MM.1S (cell line): Measurements from ENCODE around the gene TTC16.
"Not testable (repeated sequence)": the region's sequence is repeated elsewhere in the genome, so short reads cannot be mapped to it uniquely, and the experiment has no call there.

Experiments used
- DNase-seq: peaks from one replicate; pipeline ENCODE4 v3.0.0-alpha.2; 2015
- H2AFZ ChIP-seq: fragments of 300-600 bp; sonication (generic); 2 replicates; pipeline ENCODE4 v1.6.0; 2016; ENCODE audit warnings: antibody characterized with exemption, low read length
- H3F3A ChIP-seq: fragments of 300-600 bp; sonication (generic); 2 replicates; pipeline ENCODE4 v1.6.1; 2016; ENCODE audit warnings: mild to moderate bottlenecking, antibody characterized with exemption, low read length, moderate library complexity, mixed read lengths; ENCODE audit not compliant: insufficient read depth
- H3K27ac ChIP-seq: fragments of 300-600 bp; sonication (generic); 2 replicates; pipeline ENCODE4 v1.5.1; 2016; ENCODE audit warnings: mild to moderate bottlenecking, low read length
- H3K27me3 ChIP-seq: fragments of 300-600 bp; sonication (generic); replicated peaks from 2 replicates; pipeline ENCODE4 v1.6.0; 2016; ENCODE audit warnings: low read length; ENCODE audit not compliant: insufficient read depth
- H3K36me3 ChIP-seq: fragments of 300-600 bp; sonication (generic); replicated peaks from 2 replicates; pipeline ENCODE4 v1.6.1; 2016; ENCODE audit warnings: mild to moderate bottlenecking, low read length, mixed read lengths; ENCODE audit not compliant: insufficient read depth
- H3K4me1 ChIP-seq: fragments of 300-600 bp; sonication (generic); 2 replicates; pipeline ENCODE4 v1.6.1; 2016; ENCODE audit warnings: low read length, mixed read lengths
- H3K4me2 ChIP-seq: fragments of 300-600 bp; sonication (generic); 2 replicates; pipeline ENCODE4 v1.6.0; 2016; ENCODE audit warnings: low read depth, low read length
- H3K4me3 ChIP-seq: fragments of 300-600 bp; sonication (generic); 2 replicates; pipeline ENCODE4 v1.5.1; 2016; ENCODE audit warnings: low read length, mixed read lengths
- H3K79me2 ChIP-seq: fragments of 300-600 bp; sonication (generic); 2 replicates; pipeline ENCODE4 v1.6.1; 2016; ENCODE audit warnings: mixed run types, low read length, mixed read lengths
- H3K9ac ChIP-seq: fragments of 300-600 bp; sonication (generic); 2 replicates; pipeline ENCODE4 v1.6.1; 2016; ENCODE audit warnings: low read length, mixed read lengths
- H3K9me2 ChIP-seq: fragments of 300-600 bp; sonication (generic); replicated peaks from 2 replicates; pipeline ENCODE4 v1.6.1; 2016; ENCODE audit warnings: mild to moderate bottlenecking, low read length, mixed read lengths; ENCODE audit not compliant: insufficient read depth
- H3K9me3 ChIP-seq: fragments of 300-600 bp; sonication (generic); replicated peaks from 2 replicates; pipeline ENCODE4 v1.6.1; 2016; ENCODE audit warnings: mild to moderate bottlenecking, low read length, mixed read lengths; ENCODE audit not compliant: insufficient read depth
- H4K20me1 ChIP-seq: fragments of 300-600 bp; sonication (generic); 2 replicates; pipeline ENCODE4 v1.6.1; 2016; ENCODE audit warnings: mild to moderate bottlenecking, low read length, moderate library complexity, mixed read lengths; ENCODE audit not compliant: insufficient read depth
- CTCF ChIP-seq: fragments of 300-600 bp; sonication (generic); IDR thresholded peaks from 2 replicates; pipeline ENCODE4 v1.5.1; 2016; ENCODE audit warnings: antibody characterized with exemption, low read length, mixed read lengths
- EZH2 ChIP-seq: fragments of 300-600 bp; sonication (generic); optimal IDR thresholded peaks from 2 replicates; pipeline ENCODE3; 2017; ENCODE audit warnings: low read depth, mild to moderate bottlenecking, antibody characterized with exemption, low read length, mixed read lengths
- EZH2phosphoT487 ChIP-seq: fragments of 300-600 bp; sonication (generic); IDR thresholded peaks from 2 replicates; pipeline ENCODE4 v1.6.1; 2018; ENCODE audit warnings: antibody characterized with exemption, low read length

Gene TTC16

GRCh38 chr9:127780126-127780885 lies 64.4 kb downstream of the TTC16 start:
- H3K79me2 ChIP-seq, result peaks cover 41% of the 10 kb centered on the region
- H3K27ac ChIP-seq, result peak overlapping the region; percentile 98; the same call in 1 of the 2 replicates
- H3K9me2 ChIP-seq, result no peaks in the 10 kb centered on the region
- TF ChIP-seq EZH2phosphoT487 (no peak), CTCF (no peak), EZH2 (no peak)
- peak overlapping the region; percentile 96; the same call in 1 of the 2 replicates for H3K9ac ChIP-seq
- no peaks in the 10 kb centered on the region for H3K27me3 ChIP-seq
- DNase-seq, result no peak
- H3K36me3 ChIP-seq, result no peaks in the 10 kb centered on the region
- peaks cover 22% of the 10 kb centered on the region for H3K4me1 ChIP-seq
- H3K4me3 ChIP-seq, result no peak overlapping the region
- H2AFZ ChIP-seq, result no peak overlapping the region
- H4K20me1 ChIP-seq, result no peaks in the 10 kb centered on the region
- H3K9me3 ChIP-seq, result no peaks in the 10 kb centered on the region
- H3K4me2 ChIP-seq, result peak overlapping the region; percentile 93; the same call in 1 of the 2 replicates
- H3F3A ChIP-seq, result peaks cover 36% of the 10 kb centered on the region

- H3K9me2 ChIP-seq, H3K4me2 ChIP-seq, H4K20me1 ChIP-seq, H3K4me3 ChIP-seq, H3K27me3 ChIP-seq, DNase-seq, H3K9ac ChIP-seq, H3K36me3 ChIP-seq, H2AFZ ChIP-seq, H3K9me3 ChIP-seq, H3K27ac ChIP-seq: not testable (repeated sequence)
- Histone ChIP-seq H3F3A (peaks cover 36% of the 10 kb centered on the region), H3K4me1 (peaks cover 22% of the 10 kb centered on the region), H3K79me2 (peaks cover 36% of the 10 kb centered on the region)
These were observed 65.0 kb downstream of the TTC16 start for GRCh38 chr9:127780909-127781308.
